ENCODE measurements around the gene PUSL1.

The PUSL1 gene

GRCh38 chr1:1296070-1297061 is 12.0 kb upstream of the PUSL1 start:
- DNase-seq: no peak

- no peak for DNase-seq
Measured at GRCh38 chr1:1297802-1298424, 10.5 kb upstream of the PUSL1 start.

- DNase-seq: no peak
Measured at GRCh38 chr1:1298861-1299685, 9.3 kb upstream of the PUSL1 start.

DNA sequence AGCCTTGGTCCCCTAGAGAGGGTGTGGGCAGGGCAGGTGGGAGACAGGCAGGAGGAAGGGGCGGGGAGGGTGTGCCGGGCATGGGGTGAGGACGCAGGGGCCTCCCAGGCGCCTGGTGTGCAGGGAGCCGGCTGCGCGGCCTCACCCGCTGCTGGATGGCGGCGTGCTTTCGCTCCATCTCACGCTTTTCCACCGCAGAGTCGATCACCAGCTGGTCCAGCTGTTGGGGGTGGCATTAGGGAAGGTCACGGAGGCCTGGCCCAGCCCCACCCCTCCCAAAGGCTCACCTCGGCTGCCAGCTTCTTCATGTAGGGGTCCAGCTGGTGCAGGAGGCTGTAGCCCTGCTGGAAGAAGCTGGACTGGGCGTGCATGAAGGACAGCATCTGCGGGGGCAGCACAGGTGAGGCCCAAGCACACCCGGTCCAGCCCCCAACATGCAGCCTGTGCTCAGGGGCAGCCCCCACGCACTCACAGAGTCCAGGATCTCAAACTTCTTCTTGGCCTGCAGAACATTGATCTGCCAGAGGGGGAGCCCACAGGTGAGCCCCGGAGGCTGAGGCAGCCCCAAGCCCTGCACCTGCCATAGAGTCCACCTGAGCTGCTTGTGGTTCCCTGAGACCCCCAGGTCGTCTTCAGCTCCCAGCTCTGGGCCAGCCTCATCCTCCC is 8.6 kb upstream of the PUSL1 start:
- peak; percentile 25 for DNase-seq

DNA sequence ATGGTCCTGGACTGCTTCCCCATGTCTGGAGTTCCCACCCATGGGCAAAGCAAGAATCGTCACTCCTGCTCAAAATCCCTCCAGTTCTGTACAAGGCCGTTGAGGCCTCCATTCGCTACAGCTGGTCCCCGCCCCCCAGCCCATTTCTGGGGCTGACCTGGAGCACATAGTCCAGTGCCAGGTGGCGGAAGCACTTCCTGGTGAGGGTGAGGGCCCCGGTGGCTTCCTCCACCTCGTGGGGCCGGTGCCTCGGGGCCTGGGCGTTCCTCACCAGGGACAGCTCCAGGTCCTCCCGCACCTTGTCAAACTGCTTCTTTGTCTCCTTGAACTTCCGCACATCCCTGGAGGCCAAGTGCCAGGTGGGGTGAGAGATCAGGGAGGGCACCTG is 8.1 kb upstream of the PUSL1 start:
- no peak for DNase-seq

GRCh38 chr1:1302006-1302430 is 6.4 kb upstream of the PUSL1 start:
- peak; percentile 17 for DNase-seq

GRCh38 chr1:1302951-1303509 is 5.4 kb upstream of the PUSL1 start:
- no peak for DNase-seq

GRCh38 chr1:1303736-1304135 is 4.7 kb upstream of the PUSL1 start:
- DNase-seq: no peak

DNA sequence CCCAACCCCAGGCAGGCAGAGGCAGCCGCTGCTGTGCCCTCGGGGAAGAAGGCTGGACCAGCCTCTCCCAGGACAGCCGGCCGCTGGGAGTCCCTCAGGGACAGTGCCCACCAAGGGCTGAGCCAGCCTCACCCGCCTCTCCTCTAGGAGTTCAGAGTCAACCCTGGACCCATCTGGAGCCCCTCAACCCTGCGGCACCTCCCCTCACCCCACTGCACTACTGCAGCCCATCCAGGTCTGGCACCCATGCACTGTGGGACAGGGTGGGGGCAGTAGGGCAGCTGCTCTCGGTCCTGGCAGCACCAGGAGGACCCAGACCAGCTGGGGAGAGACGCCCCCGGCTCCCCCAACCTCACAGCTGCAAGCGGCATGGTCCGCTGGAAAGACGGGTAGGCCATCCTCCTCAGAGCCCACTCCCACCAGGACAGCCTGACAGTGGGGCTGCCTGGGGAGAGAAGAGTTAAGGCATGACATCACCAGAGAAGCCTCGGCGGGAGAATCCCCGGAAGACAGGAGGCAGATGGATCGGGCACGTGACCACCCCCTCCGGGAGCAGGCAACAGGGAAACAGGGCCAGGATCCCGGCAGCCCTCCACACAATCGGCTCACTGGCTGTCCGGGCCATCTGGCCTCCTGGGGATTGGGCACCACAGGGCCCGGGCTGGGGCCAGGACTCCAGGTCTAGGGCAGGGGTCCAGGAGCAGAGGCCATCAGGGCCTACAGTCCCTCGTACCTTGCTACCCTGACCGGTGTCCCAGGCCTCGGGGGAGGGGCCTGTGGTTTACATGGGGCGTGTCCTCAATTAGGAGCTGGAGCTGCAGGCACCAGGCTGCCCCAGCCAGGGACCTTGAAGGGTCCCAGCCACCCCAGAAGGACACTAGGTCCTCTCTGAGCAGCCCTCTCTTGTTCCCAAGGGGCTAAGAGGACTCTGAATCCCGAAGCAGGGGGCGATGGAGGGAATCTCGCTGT is 3.8 kb upstream of the PUSL1 start:
- DNase-seq: no peak

GRCh38 chr1:1305300-1306069 is 2.9 kb upstream of the PUSL1 start:
- peak; percentile 89 for DNase-seq

DNA sequence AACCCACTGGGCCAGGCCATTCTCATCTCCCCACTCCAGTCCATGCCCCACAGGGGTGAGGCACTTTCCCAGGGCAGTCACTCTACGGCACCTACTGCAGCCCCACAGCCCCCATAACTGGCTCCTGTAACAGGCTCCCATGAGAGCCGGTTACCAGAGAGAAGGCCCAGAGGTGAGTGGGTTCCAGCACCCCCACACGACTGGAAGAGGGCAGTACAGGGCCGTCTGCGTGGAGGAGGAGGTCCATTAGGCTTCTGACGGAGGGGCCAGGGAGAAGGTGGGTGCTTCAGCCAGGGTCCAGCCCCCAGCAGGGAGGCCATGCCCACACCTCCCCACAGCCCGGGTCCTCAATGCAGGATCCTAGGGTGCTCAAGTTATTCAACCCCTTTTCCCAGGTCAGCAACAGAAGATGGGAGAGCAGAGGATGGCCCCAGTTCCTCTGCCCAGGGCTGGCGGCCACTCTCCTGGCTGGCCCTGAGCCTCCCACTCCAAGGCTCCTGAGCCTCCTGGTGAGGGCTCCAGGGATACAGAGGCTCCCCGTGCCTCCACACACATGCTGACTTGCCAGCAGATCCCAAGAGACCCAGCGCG is 2.2 kb upstream of the PUSL1 start:
- DNase-seq: no peak

DNA sequence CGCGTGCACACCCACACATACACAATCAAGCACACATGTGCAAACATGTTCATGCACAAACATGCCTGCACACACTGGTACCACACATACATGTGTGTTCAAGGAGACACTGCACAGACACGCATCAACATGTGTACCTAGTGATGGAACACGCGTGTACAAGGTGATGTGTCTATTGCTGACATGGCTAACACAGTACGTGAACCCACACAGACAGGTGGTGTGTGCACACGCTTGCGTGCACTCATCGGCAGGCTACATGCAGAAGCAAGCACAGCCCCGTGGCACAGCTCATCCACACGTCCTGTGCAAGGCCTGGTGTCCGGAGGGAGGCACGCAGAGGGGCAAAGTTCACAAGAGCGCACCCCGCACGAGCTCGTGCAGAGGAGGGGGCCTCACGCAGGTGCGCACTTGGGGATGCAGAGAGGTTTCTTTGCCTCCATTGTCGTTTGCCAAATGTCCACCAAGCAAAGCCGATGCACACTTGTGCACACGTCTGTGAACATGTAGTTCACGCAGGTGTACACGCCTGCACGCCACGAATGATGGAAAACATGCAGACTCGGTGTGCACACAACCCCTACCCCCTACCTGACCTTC is 1.6 kb upstream of the PUSL1 start:
- DNase-seq: no peak

DNA sequence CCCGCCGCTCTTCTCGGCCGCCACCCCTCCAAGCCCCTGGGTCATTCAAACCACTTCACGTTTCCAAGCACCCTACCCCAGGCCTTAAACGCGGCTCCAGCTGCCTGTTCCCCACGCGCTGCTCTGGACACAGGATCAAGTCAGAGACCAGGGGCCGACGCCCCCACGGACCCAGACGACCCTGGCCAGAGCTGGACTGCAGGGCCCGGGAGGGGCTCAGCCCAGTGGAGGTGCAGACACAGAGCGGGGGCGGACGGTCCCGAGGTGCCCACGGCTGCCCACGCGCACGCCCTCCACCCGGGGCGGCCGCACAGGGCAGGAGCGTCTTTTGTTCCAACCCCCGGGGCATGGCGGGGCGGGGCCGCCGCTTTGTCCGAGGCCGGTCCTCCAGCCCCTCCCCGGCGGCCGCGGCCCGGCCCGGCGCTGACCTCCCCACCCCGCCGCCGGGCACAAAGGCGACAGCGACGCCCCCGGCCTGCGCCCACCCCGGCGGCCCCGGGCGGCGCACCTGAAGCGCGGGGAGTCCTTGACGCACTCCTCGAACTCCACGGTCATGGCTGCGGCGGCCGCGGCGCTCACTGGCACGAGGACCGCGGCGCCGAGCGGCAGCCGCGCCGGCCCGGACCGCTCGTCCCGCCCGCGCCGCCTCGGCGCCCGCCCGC is 1.0 kb upstream of the PUSL1 start:
- peak; percentile 23 for DNase-seq

- DNase-seq: no peak
Measured at GRCh38 chr1:1308756-1309250, 406 bp downstream of the PUSL1 start.

GRCh38 chr1:1309251-1310108 is 1.1 kb downstream of the PUSL1 start:
- peak; percentile 16 for DNase-seq

DNA sequence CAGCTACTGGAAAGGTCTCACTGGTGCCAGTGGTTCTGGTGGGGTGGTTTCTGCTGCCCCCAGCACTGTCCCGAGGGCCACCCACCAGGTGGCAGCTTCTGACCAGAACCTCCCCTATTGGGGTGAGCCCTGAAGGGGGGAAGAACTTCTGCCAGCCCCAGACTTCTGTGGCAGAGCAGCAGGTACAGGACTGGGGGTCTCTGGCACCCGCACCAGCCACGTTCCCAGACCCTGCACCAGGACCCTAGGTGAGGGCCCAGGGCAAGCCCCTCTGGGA is 1.6 kb downstream of the PUSL1 start:
- DNase-seq: no peak

GRCh38 chr1:1310476-1311053 is 2.2 kb downstream of the PUSL1 start:
- no peak for DNase-seq

Measured in CD4-positive, alpha-beta T cell treated with Interleukin-6 for 4 hours (primary cell).